ENCODE data around the gene SLC38A3. TPM values are rescaled to one million over a fixed set of nuclear protein-coding genes. Genes with fewer than 3 reads are reported as not detected.

Gene SLC38A3
- total and polyA plus RNA-seq, 2 of the 8 experiments (the other 6 are each of a cell fraction or from before 2014, with no cell fraction given): 1.2 to 3.7 TPM

GRCh38 chr3:50266836-50267235 is 61.8 kb downstream of the SLC38A3 start (continued):
- TF ChIP-seq CHD7 (IDR thresholded peaks at IDR 0.05; ENCODE audit: insufficient replicate concordance, low read length) (no peak), CHD1 (IDR thresholded peaks at IDR 0.05; ENCODE audit: low read depth, low read length) (no peak), NANOG (IDR thresholded peaks at IDR 0.05; ENCODE audit: insufficient read depth, low read depth, low read length, poor library complexity, severe bottlenecking) (no peak), ASH2L (IDR thresholded peaks at IDR 0.05; ENCODE audit: low read length) (no peak), TBP (IDR thresholded peaks at IDR 0.05; ENCODE audit: low read depth, low read length) (no peak), CBX5 (IDR thresholded peaks at IDR 0.05; ENCODE audit: low read depth, low read length) (no peak), PHF8 (conservative IDR thresholded peaks at IDR 0.05; ENCODE audit: low read depth, low read length) (no peak), E2F6 (IDR thresholded peaks at IDR 0.05) (no peak), SUZ12 (IDR thresholded peaks at IDR 0.05; ENCODE audit: low read length) (no peak), CBX8 (IDR thresholded peaks at IDR 0.05; ENCODE audit: borderline replicate concordance, low read depth, low read length) (no peak), EGR1 (IDR thresholded peaks at IDR 0.05; ENCODE audit: borderline replicate concordance, low read depth, low read length) (no peak), YY1 (IDR thresholded peaks at IDR 0.05; ENCODE audit: low read depth, low read length) (no peak)

Measured in H1 (cell line).